Transverse colon (tissue), 4 donors: ENCODE measurements around the gene USF1. TPM values are rescaled to one million over a fixed set of nuclear protein-coding genes. Genes with fewer than 3 reads are reported as not detected.
A peak's percentile ranks its signal among the peaks of the same experiment; 100 is the strongest.

ENCODE experiments used
- DNase-seq: peaks from one replicate; pipeline ENCODE4 v3.0.0-alpha.2; 2019
- H3K27ac ChIP-seq, 4 donors: fragments of 200-600 bp; sonication (generic); 2 replicates each; pipeline ENCODE4 v1.5.1; 2016 to 2018; ENCODE audit warnings: inconsistent platforms in 4 of 4
- H3K27me3 ChIP-seq: fragments of 200-600 bp; sonication (generic); 2 replicates; pipeline ENCODE4 v1.5.1; 2017; ENCODE audit warnings: inconsistent platforms
- H3K36me3 ChIP-seq, 4 donors: fragments of 200-600 bp; sonication (generic); 2 replicates each; pipeline ENCODE4 v1.5.1; 2017 to 2019; ENCODE audit warnings: inconsistent platforms in 4 of 4
- H3K4me1 ChIP-seq, 4 donors: fragments of 200-600 bp; sonication (generic); 2 replicates each; pipeline ENCODE4 v1.5.1; 2017 to 2020; ENCODE audit warnings: inconsistent platforms in 4 of 4
- H3K4me3 ChIP-seq, 4 donors: fragments of 200-600 bp; sonication (generic); 1 replicate in 1 of 4; 2 replicates in 3 of 4; pipeline versions ENCODE4 v1.5.1 to v1.6.1; 2017 to 2019; ENCODE audit warnings: inconsistent platforms in 4 of 4
- H3K9me3 ChIP-seq, 2 donors: fragments of 200-600 bp; sonication (generic); 2 replicates each; pipeline ENCODE4 v1.5.1; 2017 to 2019; ENCODE audit warnings: inconsistent platforms in 2 of 2
- CTCF ChIP-seq, 5 experiments: fragments of 200-600 bp in 3 of 5; fragments of 450-650 bp in 2 of 5; sonication (generic) in 3 of 5; IDR thresholded peaks; 1 replicate in 2 of 5; 2 replicates in 3 of 5; pipeline ENCODE4 v1.5.1; 2016 to 2017; ENCODE audit warnings: antibody characterized with exemption in 5 of 5, inconsistent platforms in 3 of 5, mild to moderate bottlenecking in 2 of 5, moderate library complexity in 1 of 5
- EP300 ChIP-seq: sonication (generic); formaldehyde crosslinking; IDR thresholded peaks from one replicate; pipeline ENCODE4 v1.6.1; 2017; ENCODE audit warnings: antibody characterized with exemption, low read depth
- POLR2A ChIP-seq: fragments of 450-650 bp; IDR thresholded peaks from one replicate; pipeline ENCODE4 v1.6.1; 2016; ENCODE audit warnings: antibody characterized with exemption, mild to moderate bottlenecking, moderate library complexity
- POLR2AphosphoS5 ChIP-seq, 3 donors: sonication (generic); formaldehyde crosslinking; IDR thresholded peaks; one replicate each; pipeline ENCODE4 v1.6.1; 2016; ENCODE audit warnings: antibody characterized with exemption in 3 of 3
- WGBS, 2 donors: methylation state at CpG; one replicate each; pipeline ENCODE4 v1.1.5; 2018; ENCODE audit warnings: low coverage in 1 of 2; 5-methylcytosine and 5-hydroxymethylcytosine counted together
- in situ Hi-C, 4 donors: fragments of 200-750 bp; cut with MboI; loops; one replicate each; pipeline versions ENCODE4 v1.15.0 to v1.15.1; 2017; ENCODE audit warnings: low sequenced_read_pairs in 3 of 4, low pct_ligation_motif_present in 1 of 4, low pct_unique_long_range_greater_than_20kb in 1 of 4
- intact Hi-C: fragments of 100-400 bp; cut with DNase I; formaldehyde crosslinking; loops from one replicate; pipeline ENCODE4 v1.15.1; 2023; ENCODE audit warnings: low total_unique reads
- total RNA-seq, 4 donors: library from RNA; depleted of rRNA; stranded (reverse); fragments of >200 nt; gene quantifications; one replicate each; pipeline ENCODE4 v1.1.0, GENCODE V29; 2016

Gene USF1
- total RNA-seq, 4 donors from 2014 or later, result 34.4 to 78.2 (median 64.9) TPM

DNA sequence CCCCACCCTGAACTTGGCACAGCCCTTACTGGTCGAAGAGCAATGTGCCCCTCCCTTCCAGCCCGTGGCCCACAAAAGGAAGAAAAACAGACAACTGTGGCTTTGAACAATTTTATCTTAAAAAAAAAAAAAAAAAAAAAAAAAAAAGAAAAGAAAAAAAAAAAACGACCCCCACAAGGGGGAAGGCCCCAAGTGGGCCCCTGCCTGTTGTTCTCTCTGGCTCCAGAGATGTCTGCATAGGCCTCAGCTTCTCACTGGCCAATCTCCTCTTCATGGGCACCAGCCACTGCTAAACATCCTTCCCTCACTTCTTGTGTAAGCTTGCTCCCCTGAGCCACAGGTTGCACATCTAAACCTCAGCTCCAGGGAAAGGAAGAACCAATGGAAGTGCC lies 6.6 kb downstream of the USF1 start:
- TF ChIP-seq CTCF (IDR thresholded peaks at IDR 0.05) (peak in 1 of 5 experiments; percentile 17), EP300 (no peak)
- Histone ChIP-seq H3K27ac (peak overlapping the region; percentile 84 to 92 (median 86)), H3K9me3 (no peaks in the 10 kb centered on the region), H3K4me1 (peaks cover 3 to 30% (median 25%) of the 10 kb centered on the region in 4 donors), H3K4me3 (peak overlapping the region in 3 of 4 donors; percentile 44 to 74 (median 53)), H3K36me3 (peaks cover 0 to 27% (median 6%) of the 10 kb centered on the region in 4 donors), H3K27me3 (no peaks in the 10 kb centered on the region)
- WGBS, 2 donors, result 0% methylated on average over 3 of the region's 3 CpGs; no CpG with 5 or more reads in 1 of the 2 donors
- in situ Hi-C loops (no loop called here), intact Hi-C loops (no loop called here)
- DNase-seq, result no peak

- WGBS, 2 donors, result 26% methylated on average over 53 of the region's 54 CpGs; no CpG with 5 or more reads in 1 of the 2 donors
- H3K9me3 ChIP-seq, result no peaks in the 10 kb centered on the region
- peaks cover 0 to 27% (median 6%) of the 10 kb centered on the region in 4 donors for H3K36me3 ChIP-seq
- peak within 1 kb of the TSS; percentile 41 to 74 (median 48) for H3K4me3 ChIP-seq
- TF ChIP-seq EP300, result no peak
- TF ChIP-seq POLR2A, result peak; percentile 86
- peak; percentile 55 to 91 (median 82) for TF ChIP-seq POLR2AphosphoS5 (IDR thresholded peaks at IDR 0.05)
- peak; percentile 90 for DNase-seq
- peak within 1 kb of the TSS; percentile 84 to 92 (median 86) for H3K27ac ChIP-seq
- intact Hi-C loops (no loop called here), in situ Hi-C loops (no loop called here)
- peaks cover 0 to 26% (median 21%) of the 10 kb centered on the region in 4 donors for H3K4me1 ChIP-seq
- H3K27me3 ChIP-seq, result no peaks in the 10 kb centered on the region
Observed at GRCh38 chr1:161038523-161039153, 7.1 kb downstream of the USF1 start, which contains the start of gene TSTD1. TSS of gene TSTD1 (minus strand) at chr1:161038964. CDS start at chr1:161038889, 75 bp downstream.

GRCh38 chr1:161037661-161038522 lies 7.9 kb downstream of the USF1 start:
- intact Hi-C loops, result no loop called here
- peak; percentile 61 for DNase-seq

DNA sequence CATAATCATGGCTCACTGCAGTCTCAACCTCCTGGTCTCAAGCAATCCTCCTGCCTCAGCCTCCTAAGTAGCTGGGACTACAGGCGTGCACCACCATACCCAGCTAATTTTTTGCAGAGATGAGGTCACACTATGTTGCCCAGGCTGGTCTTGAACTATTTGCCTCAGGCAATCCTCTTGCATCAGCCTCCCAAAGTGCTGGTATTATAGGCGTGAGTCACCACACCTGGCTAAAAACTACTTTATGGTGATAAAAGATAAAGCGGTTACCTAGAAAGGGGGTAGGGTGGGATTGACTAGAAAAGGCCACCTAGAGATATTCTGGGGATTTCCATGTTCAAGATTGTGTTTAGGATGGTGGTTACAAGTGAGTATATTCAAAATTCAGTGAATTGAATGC lies 12.0 kb downstream of the USF1 start:
- Histone ChIP-seq H3K27me3 (no peaks in the 10 kb centered on the region), H3K36me3 (no peaks in the 10 kb centered on the region), H3K4me3 (no peak overlapping the region), H3K27ac (no peak overlapping the region), H3K9me3 (no peaks in the 10 kb centered on the region), H3K4me1 (peaks cover 0 to 15% (median 11%) of the 10 kb centered on the region in 4 donors)
- DNase-seq, result no peak
- no peak for TF ChIP-seq POLR2AphosphoS5 (IDR thresholded peaks at IDR 0.05)
- TF ChIP-seq CTCF (IDR thresholded peaks at IDR 0.05), result no peak
- intact Hi-C loops (no loop called here), in situ Hi-C loops (no loop called here)
- WGBS, 2 donors, result 92 to 95% methylated on average over 2 to 3 of the region's 3 CpGs

More at GRCh38 chr1:161037661-161038522, 7.9 kb downstream of the USF1 start:
- WGBS, 2 donors, result 32 to 40% methylated on average over 4 to 20 of the region's 21 CpGs
- peaks cover 0 to 25% (median 6%) of the 10 kb centered on the region in 4 donors for H3K36me3 ChIP-seq
- TF ChIP-seq POLR2A (no peak), POLR2AphosphoS5 (IDR thresholded peaks at IDR 0.05) (no peak), CTCF (IDR thresholded peaks at IDR 0.05) (no peak), EP300 (no peak)
- H3K4me1 ChIP-seq, result peaks cover 0 to 26% (median 21%) of the 10 kb centered on the region in 4 donors
- in situ Hi-C loops, result no loop called here
- no peaks in the 10 kb centered on the region for H3K9me3 ChIP-seq
- H3K27ac ChIP-seq, result peak overlapping the region; percentile 84 to 92 (median 86)
- H3K4me3 ChIP-seq, result peak overlapping the region; percentile 41 to 74 (median 48)
- H3K27me3 ChIP-seq, result no peaks in the 10 kb centered on the region
